IMR-90 (cell line): Measurements from ENCODE around the gene ETS1. TPM values are rescaled to one million over a fixed set of nuclear protein-coding genes. Genes with fewer than 3 reads are reported as not detected.

Experiments used
- ATAC-seq: fragments of 200-7000 bp; cut with Tn5 transposase; 2 replicates; pipeline ENCODE4 v1.9.1; 2020; ENCODE audit warnings: low read depth, mild to moderate bottlenecking, moderate library complexity
- BruUV-seq: library from RNA; stranded (reverse); fragments of 400-500 nt; replicated peaks from 2 replicates; lab custom pipeline; 2021; lab: Mats Ljungman, UMichigan
- CTCF ChIA-PET: fragments of 300-600 bp; formaldehyde crosslinking; extraction: SDS; loops from one replicate; lab custom pipeline; 2021; ENCODE audit warnings: antibody characterized with exemption; lab: Yijun Ruan, JAX
- POLR2A ChIA-PET: fragments of 300-600 bp; sonication (Branson Sonifier 250); formaldehyde crosslinking; loops from one replicate; lab custom pipeline; 2022; ENCODE audit warnings: antibody characterized with exemption; ENCODE audit not compliant: unreplicated experiment; lab: Charles Lee
- DNase-seq: peaks from one replicate; pipeline ENCODE4 v3.0.0; 2013
- H2AFZ ChIP-seq: replicated peaks from 2 replicates; pipeline ENCODE3; 2013; ENCODE audit warnings: low read length, mild to moderate bottlenecking; ENCODE audit not compliant: poor library complexity
- H2AK5ac ChIP-seq: 2 replicates; pipeline ENCODE4 v1.6.1; 2013; ENCODE audit warnings: low read depth, low read length, inconsistent platforms
- H2AK9ac ChIP-seq: replicated peaks from 2 replicates; pipeline ENCODE3; 2013; ENCODE audit warnings: mild to moderate bottlenecking, low read depth, low read length, moderate library complexity; ENCODE audit not compliant: poor library complexity
- H2BK120ac ChIP-seq: 2 replicates; pipeline ENCODE4 v1.6.1; 2013; ENCODE audit warnings: low read depth, low read length, inconsistent platforms
- H2BK15ac ChIP-seq: 3 replicates; pipeline ENCODE4 v1.6.1; 2013; ENCODE audit warnings: low read depth, low read length, inconsistent platforms
- H2BK20ac ChIP-seq: 2 replicates; pipeline ENCODE4 v1.6.1; 2013; ENCODE audit warnings: low read depth, mild to moderate bottlenecking, inconsistent platforms, low read length, moderate library complexity
- H2BK5ac ChIP-seq: 2 replicates; pipeline ENCODE4 v1.6.1; 2013; ENCODE audit warnings: mild to moderate bottlenecking, low read depth, low read length, inconsistent platforms; ENCODE audit not compliant: poor library complexity, severe bottlenecking
- H3K14ac ChIP-seq: replicated peaks from 2 replicates; pipeline ENCODE4 v1.6.1; 2013; ENCODE audit warnings: low read depth, low read length, inconsistent platforms
- H3K18ac ChIP-seq: 2 replicates; pipeline ENCODE4 v1.6.1; 2013; ENCODE audit warnings: low read depth, low read length, control low read depth
- H3K23ac ChIP-seq: 2 replicates; pipeline ENCODE4 v1.6.1; 2013; ENCODE audit warnings: low read depth, low read length, inconsistent platforms
- H3K27ac ChIP-seq: 2 replicates; pipeline ENCODE4 v1.5.1; 2013; ENCODE audit warnings: mild to moderate bottlenecking, control low read depth, low read length; ENCODE audit not compliant: insufficient read depth
- H3K27me3 ChIP-seq: 2 replicates; pipeline ENCODE4 v1.6.1; 2013; ENCODE audit warnings: low read length; ENCODE audit not compliant: control insufficient read depth, insufficient read depth
- H3K36me3 ChIP-seq: 2 replicates; pipeline ENCODE4 v1.6.1; 2013; ENCODE audit warnings: low read length, mixed read lengths; ENCODE audit not compliant: control insufficient read depth, insufficient read depth
- H3K4ac ChIP-seq: 2 replicates; pipeline ENCODE4 v1.6.1; 2013; ENCODE audit warnings: low read depth, low read length, inconsistent platforms
- H3K4me1 ChIP-seq: 2 replicates; pipeline ENCODE4 v1.6.1; 2013; ENCODE audit warnings: low read length, mixed read lengths; ENCODE audit not compliant: control insufficient read depth, insufficient read depth
- H3K4me2 ChIP-seq: 2 replicates; pipeline ENCODE4 v1.6.1; 2013; ENCODE audit warnings: low read depth, mild to moderate bottlenecking, control low read depth, low read length, moderate library complexity
- H3K4me3 ChIP-seq: 2 replicates; pipeline ENCODE4 v1.5.1; 2013; ENCODE audit warnings: low read depth, mild to moderate bottlenecking, control low read depth, low read length, moderate library complexity; ENCODE audit not compliant: insufficient read depth
- H3K56ac ChIP-seq: 2 replicates; pipeline ENCODE4 v1.6.1; 2013; ENCODE audit warnings: low read length, inconsistent platforms; ENCODE audit not compliant: insufficient read depth; ENCODE audit errors: extremely low read depth
- H3K79me1 ChIP-seq, 2 experiments: 2 replicates each; pipeline ENCODE4 v1.6.1; 2013; ENCODE audit warnings: low read length in 2 of 2, inconsistent platforms in 1 of 2, low read depth in 1 of 2
- H3K9ac ChIP-seq: 2 replicates; pipeline ENCODE4 v1.6.1; 2013; ENCODE audit warnings: low read depth, low read length, control low read depth
- H3K9me1 ChIP-seq: 2 replicates; pipeline ENCODE4 v1.6.1; 2013; ENCODE audit warnings: low read length, inconsistent platforms; ENCODE audit not compliant: insufficient read depth
- H3K9me3 ChIP-seq: 2 replicates; pipeline ENCODE4 v1.6.1; 2013; ENCODE audit warnings: low read length; ENCODE audit not compliant: control insufficient read depth, insufficient read depth
- H4K20me1 ChIP-seq: 2 replicates; pipeline ENCODE4 v1.6.1; 2013; ENCODE audit warnings: low read length, inconsistent platforms; ENCODE audit not compliant: insufficient read depth
- H4K5ac ChIP-seq: 2 replicates; pipeline ENCODE4 v1.6.1; 2013; ENCODE audit warnings: mild to moderate bottlenecking, low read depth, low read length, control low read depth
- H4K8ac ChIP-seq, 2 experiments: 2 replicates each; pipeline ENCODE4 v1.6.1; 2013; ENCODE audit warnings: low read depth in 2 of 2, low read length in 2 of 2, control low read depth in 1 of 2, inconsistent platforms in 1 of 2
- H4K91ac ChIP-seq: 2 replicates; pipeline ENCODE4 v1.6.1; 2013; ENCODE audit warnings: low read depth, low read length, inconsistent platforms; ENCODE audit not compliant: insufficient read depth
- MAZ ChIP-seq: IDR thresholded peaks from 2 replicates; pipeline ENCODE4 v1.6.1; 2012; ENCODE audit warnings: low read depth, mild to moderate bottlenecking, low read length, improper control_type of control experiment, moderate library complexity, borderline replicate concordance
- RFX5 ChIP-seq: IDR thresholded peaks from 2 replicates; pipeline ENCODE4 v1.8.0; 2012; ENCODE audit warnings: low read depth, mild to moderate bottlenecking, low read length, moderate library complexity
- SMC3 ChIP-seq: fragments of 150-350 bp; IDR thresholded peaks from 2 replicates; pipeline ENCODE4 v1.6.1; 2016; ENCODE audit warnings: low read depth, mild to moderate bottlenecking, antibody characterized with exemption, low read length, moderate library complexity
- WGBS, 2 experiments: methylation state at CpG; one replicate each; pipeline versions ENCODE4 v1.1.5 to v1.1.7; 2013; ENCODE audit warnings: missing lambda C conversion rate in 2 of 2; ENCODE audit not compliant: insufficient read length in 1 of 2; ENCODE audit errors: extremely low coverage in 2 of 2; 5-methylcytosine and 5-hydroxymethylcytosine counted together
- dilution Hi-C: fragments of 300-500 bp; cut with HindIII; formaldehyde crosslinking; loops from one replicate; pipeline ENCODE4 v1.14.3; 2018; ENCODE audit warnings: low sequenced_read_pairs; ENCODE audit not compliant: unreplicated experiment
- in situ Hi-C: fragments of 300-500 bp; cut with MboI; formaldehyde crosslinking; loops from 3 replicates; pipeline ENCODE4 v1.14.3; 2019; ENCODE audit warnings: low sequenced_read_pairs, inconsistent platforms, mixed read lengths
- intact Hi-C: fragments of 100-400 bp; cut with micrococcal nuclease; formaldehyde crosslinking; loops from 2 replicates; pipeline ENCODE4 v1.10.0; 2022
- polyA plus RNA-seq, 3 experiments: library from polyadenylated mRNA; depleted of rRNA; stranded (reverse); fragments of >200 nt; gene quantifications; 2 replicates each; pipeline ENCODE4 v1.2.3, GENCODE V29; 2012; ENCODE audit warnings: low replicate concordance in 1 of 3
- total RNA-seq: library from RNA; depleted of rRNA; stranded (reverse); fragments of >200 nt; gene quantifications from 2 replicates; pipeline ENCODE4 v1.2.3, GENCODE V29; 2012
- TF ChIP-seq, protein P1 (sequence below): fragments of 150-350 bp; IDR thresholded peaks from 2 replicates; pipeline ENCODE4 v1.6.1; 2017; ENCODE audit warnings: mild to moderate bottlenecking, antibody characterized with exemption, low read length, low read depth
- TF ChIP-seq, protein P2 (sequence below): conservative IDR thresholded peaks from 2 replicates; pipeline ENCODE4 v1.5.1; 2012; ENCODE audit warnings: mild to moderate bottlenecking, low read depth, low read length, improper control_type of control experiment

ETS1 gene
- total and polyA plus RNA-seq, 2 of the 4 experiments (the other 2 are of a cell fraction) = 41.2 to 56.3 TPM

DNA sequence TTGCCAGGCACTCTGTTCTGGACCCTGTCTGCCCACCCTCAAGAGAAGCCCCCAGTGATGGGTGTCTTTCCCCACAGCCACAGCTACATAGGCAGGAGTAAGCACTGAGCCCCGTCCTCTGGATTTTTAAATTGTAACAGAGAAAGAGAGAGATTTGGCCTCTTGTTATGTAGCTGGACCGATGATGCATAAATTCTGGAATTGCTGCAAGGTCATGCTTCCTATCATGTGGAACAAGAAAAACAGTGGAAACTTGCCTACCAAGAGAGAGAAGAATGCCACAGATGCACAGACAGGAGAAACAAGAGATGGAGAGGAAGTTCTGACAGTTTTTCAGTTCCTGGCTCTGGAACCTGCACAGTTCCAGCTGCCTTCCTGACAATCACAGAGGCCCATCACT is 150.2 kb downstream of the ETS1 start:
- Histone ChIP-seq H3K4me1 (peaks cover 2% of the 10 kb centered on the region), H3K4me2 (no peak overlapping the region), H3K4me3 (no peak overlapping the region), H2BK120ac (no peak overlapping the region), H3K79me1 (no peaks in the 10 kb centered on the region), H3K9me1 (no peaks in the 10 kb centered on the region), H3K18ac (no peak overlapping the region), H3K9me3 (no peaks in the 10 kb centered on the region), H3K36me3 (no peaks in the 10 kb centered on the region), H2BK5ac (no peak overlapping the region), H3K4ac (no peak overlapping the region), H4K20me1 (no peaks in the 10 kb centered on the region), H3K27me3 (no peaks in the 10 kb centered on the region), H3K27ac (no peak overlapping the region), H3K23ac (no peak overlapping the region), H2AFZ (peak overlapping the region; percentile 75), H4K5ac (no peak overlapping the region), H4K8ac (no peak overlapping the region), H3K9ac (no peak overlapping the region), H3K56ac (no peak overlapping the region), H2BK20ac (no peak overlapping the region), H2AK5ac (no peak overlapping the region), H2BK15ac (no peak overlapping the region), H3K14ac (no peak overlapping the region), H4K91ac (no peak overlapping the region), H2AK9ac (no peak overlapping the region)
- POLR2A ChIA-PET = no interaction called here
- no CpG with 5 or more reads among the region's 2 CpGs for WGBS, 2 experiments
- BruUV-seq = no TSS peak
- CTCF ChIA-PET = no interaction called here
- DNase-seq = peak; percentile 79
- in situ Hi-C loops = no loop called here
- dilution Hi-C loops = no loop called here
- TF ChIP-seq, protein P1, sequence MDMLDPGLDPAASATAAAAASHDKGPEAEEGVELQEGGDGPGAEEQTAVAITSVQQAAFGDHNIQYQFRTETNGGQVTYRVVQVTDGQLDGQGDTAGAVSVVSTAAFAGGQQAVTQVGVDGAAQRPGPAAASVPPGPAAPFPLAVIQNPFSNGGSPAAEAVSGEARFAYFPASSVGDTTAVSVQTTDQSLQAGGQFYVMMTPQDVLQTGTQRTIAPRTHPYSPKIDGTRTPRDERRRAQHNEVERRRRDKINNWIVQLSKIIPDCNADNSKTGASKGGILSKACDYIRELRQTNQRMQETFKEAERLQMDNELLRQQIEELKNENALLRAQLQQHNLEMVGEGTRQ = no peak
- TF ChIP-seq SMC3 (no peak), MAZ (no peak), RFX5 (no peak)
- TF ChIP-seq, protein P2, sequence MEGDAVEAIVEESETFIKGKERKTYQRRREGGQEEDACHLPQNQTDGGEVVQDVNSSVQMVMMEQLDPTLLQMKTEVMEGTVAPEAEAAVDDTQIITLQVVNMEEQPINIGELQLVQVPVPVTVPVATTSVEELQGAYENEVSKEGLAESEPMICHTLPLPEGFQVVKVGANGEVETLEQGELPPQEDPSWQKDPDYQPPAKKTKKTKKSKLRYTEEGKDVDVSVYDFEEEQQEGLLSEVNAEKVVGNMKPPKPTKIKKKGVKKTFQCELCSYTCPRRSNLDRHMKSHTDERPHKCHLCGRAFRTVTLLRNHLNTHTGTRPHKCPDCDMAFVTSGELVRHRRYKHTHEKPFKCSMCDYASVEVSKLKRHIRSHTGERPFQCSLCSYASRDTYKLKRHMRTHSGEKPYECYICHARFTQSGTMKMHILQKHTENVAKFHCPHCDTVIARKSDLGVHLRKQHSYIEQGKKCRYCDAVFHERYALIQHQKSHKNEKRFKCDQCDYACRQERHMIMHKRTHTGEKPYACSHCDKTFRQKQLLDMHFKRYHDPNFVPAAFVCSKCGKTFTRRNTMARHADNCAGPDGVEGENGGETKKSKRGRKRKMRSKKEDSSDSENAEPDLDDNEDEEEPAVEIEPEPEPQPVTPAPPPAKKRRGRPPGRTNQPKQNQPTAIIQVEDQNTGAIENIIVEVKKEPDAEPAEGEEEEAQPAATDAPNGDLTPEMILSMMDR = no peak
- intact Hi-C loops = no loop called here
- no peak for ATAC-seq
